Activated B cell treated with CpG ODN at 0.5 μM for 24 hours (primary cell): ENCODE results near the gene RAD51B. TPM values are rescaled to one million over a fixed set of nuclear protein-coding genes. Genes with fewer than 3 reads are reported as not detected.

ENCODE experiments used
- ATAC-seq: fragments of 200-7000 bp; cut with Tn5 transposase; one replicate; pipeline ENCODE4 v1.10.0; 2021; ENCODE audit warnings: low read depth, mild to moderate bottlenecking, moderate library complexity
- CTCF ChIA-PET: fragments of 350-600 bp; sonication (Branson Sonifier 250); formaldehyde crosslinking; loops from one replicate; lab custom pipeline; 2021; ENCODE audit warnings: antibody characterized with exemption; lab: Charles Lee
- POLR2A ChIA-PET: fragments of 350-600 bp; sonication (Branson Sonifier 250); formaldehyde crosslinking; loops from one replicate; lab custom pipeline; 2021; ENCODE audit warnings: antibody characterized with exemption; lab: Charles Lee
- DNase-seq: peaks from one replicate; pipeline ENCODE4 v3.0.0; 2022
- H3K27ac Mint-ChIP-seq: one replicate; pipeline ENCODE4 v1.8.0; 2020; ENCODE audit warnings: mixed read lengths
- H3K27me3 Mint-ChIP-seq: one replicate; pipeline ENCODE4 v1.8.0; 2021; ENCODE audit warnings: mixed read lengths
- H3K36me3 Mint-ChIP-seq: one replicate; pipeline ENCODE4 v1.8.0; 2021; ENCODE audit warnings: low read depth, mixed read lengths
- H3K4me1 Mint-ChIP-seq: one replicate; pipeline ENCODE4 v1.8.0; 2021; ENCODE audit warnings: mixed read lengths
- H3K4me3 Mint-ChIP-seq: one replicate; pipeline ENCODE4 v1.8.0; 2020; ENCODE audit warnings: mild to moderate bottlenecking, mixed read lengths
- H3K9me3 Mint-ChIP-seq: one replicate; pipeline ENCODE4 v1.8.0; 2020; ENCODE audit warnings: mixed read lengths
- CTCF ChIP-seq: fragments of 200-600 bp; IDR thresholded peaks from one replicate; pipeline ENCODE4 v1.8.0; 2022; ENCODE audit warnings: antibody characterized with exemption, mild to moderate bottlenecking
- intact Hi-C: fragments of 100-400 bp; cut with micrococcal nuclease; formaldehyde crosslinking; loops from one replicate; pipeline ENCODE4 v1.15.1; 2024
- total RNA-seq: library from RNA; stranded (reverse); gene quantifications from 2 replicates; pipeline ENCODE4 v1.2.3, GENCODE V29; 2022

Gene RAD51B
- total RNA-seq, 1 donor from 2014 or later = 53.9 TPM

GRCh38 chr14:67882986-67883555 lies 63.5 kb downstream of the RAD51B start:
- POLR2A ChIA-PET = interaction anchor here (0.6 to 0.7 kb wide), 2 partner anchors 283 to 1014 kb away, joined by 3 to 5 read pairs; no protein-coding TSS in a partner anchor
- no peak for TF ChIP-seq CTCF
- intact Hi-C loops = loop anchor here (5.0 kb wide), 1 partner anchor 1209 kb away; no protein-coding TSS in a partner anchor
- no peaks in the 10 kb centered on the region for H3K27me3 Mint-ChIP-seq
- ATAC-seq (no peak), DNase-seq (no peak)
- H3K4me3 Mint-ChIP-seq = no peak overlapping the region
- peaks cover 8% of the 10 kb centered on the region for H3K36me3 Mint-ChIP-seq
- H3K27ac Mint-ChIP-seq = no peak overlapping the region
- peaks cover 4% of the 10 kb centered on the region for H3K4me1 Mint-ChIP-seq
- H3K9me3 Mint-ChIP-seq = no peaks in the 10 kb centered on the region
- CTCF ChIA-PET = interaction anchor here (0.7 to 2.3 kb wide), 5 partner anchors 51 to 1225 kb away, joined by 3 to 16 read pairs (median 4); no protein-coding TSS in a partner anchor

- ChIA-PET POLR2A (interaction anchor here (0.6 kb wide), 1 partner anchor 1014 kb away, joined by 5 read pairs; no protein-coding TSS in a partner anchor), CTCF (interaction anchor here (1.1 to 2.3 kb wide), 4 partner anchors 941 to 1224 kb away, joined by 3 to 16 read pairs (median 5); no protein-coding TSS in a partner anchor)
- no peak for TF ChIP-seq CTCF
- no peak overlapping the region for H3K4me3 Mint-ChIP-seq
- H3K36me3 Mint-ChIP-seq = peaks cover 8% of the 10 kb centered on the region
- intact Hi-C loops = loop anchor here (1.0 to 5.0 kb wide), 3 partner anchors 961 to 1224 kb away; no protein-coding TSS in a partner anchor
- no peak for ATAC-seq
- H3K4me1 Mint-ChIP-seq = peaks cover 4% of the 10 kb centered on the region
- no peaks in the 10 kb centered on the region for H3K9me3 Mint-ChIP-seq
- no peak for DNase-seq
- no peaks in the 10 kb centered on the region for H3K27me3 Mint-ChIP-seq
- H3K27ac Mint-ChIP-seq = no peak overlapping the region
Measured at GRCh38 chr14:67883717-67884116, 64.1 kb downstream of the RAD51B start.

- H3K27me3 Mint-ChIP-seq = no peaks in the 10 kb centered on the region
- DNase-seq (no peak), ATAC-seq (no peak)
- no peak overlapping the region for H3K27ac Mint-ChIP-seq
- no peak overlapping the region for H3K4me3 Mint-ChIP-seq
- H3K9me3 Mint-ChIP-seq = no peaks in the 10 kb centered on the region
- H3K36me3 Mint-ChIP-seq = peaks cover 8% of the 10 kb centered on the region
- CTCF ChIA-PET = no interaction called here
- TF ChIP-seq CTCF = no peak
- POLR2A ChIA-PET = no interaction called here
- intact Hi-C loops = no loop called here
- H3K4me1 Mint-ChIP-seq = peaks cover 3% of the 10 kb centered on the region
Measured at GRCh38 chr14:67886191-67886590, 66.6 kb downstream of the RAD51B start.

- Mint-ChIP-seq H3K4me3 (no peak overlapping the region), H3K27me3 (no peaks in the 10 kb centered on the region), H3K27ac (no peak overlapping the region), H3K4me1 (no peaks in the 10 kb centered on the region), H3K36me3 (peaks cover 8% of the 10 kb centered on the region), H3K9me3 (no peaks in the 10 kb centered on the region)
- intact Hi-C loops = no loop called here
- ChIA-PET POLR2A (no interaction called here), CTCF (no interaction called here)
- ATAC-seq (no peak), DNase-seq (no peak)
- TF ChIP-seq CTCF = no peak
Measured at GRCh38 chr14:67887478-67887877, 67.9 kb downstream of the RAD51B start.

- Mint-ChIP-seq H3K27ac (no peak overlapping the region), H3K36me3 (peaks cover 8% of the 10 kb centered on the region), H3K9me3 (no peaks in the 10 kb centered on the region), H3K4me1 (no peaks in the 10 kb centered on the region), H3K4me3 (no peak overlapping the region), H3K27me3 (no peaks in the 10 kb centered on the region)
- intact Hi-C loops = no loop called here
- DNase-seq = no peak
- ChIA-PET POLR2A (no interaction called here), CTCF (no interaction called here)
- no peak for TF ChIP-seq CTCF
- no peak for ATAC-seq
Measured at GRCh38 chr14:67889455-67889854, 69.9 kb downstream of the RAD51B start.
